B cell (primary cell): ENCODE data around the gene CDNF.

Source experiments
- EZH2 ChIP-seq: IDR thresholded peaks from 2 replicates; pipeline ENCODE4 v1.6.1; 2012; ENCODE audit warnings: borderline replicate concordance, low read depth, mild to moderate bottlenecking, moderate library complexity, low read length; ENCODE audit not compliant: insufficient read depth, poor library complexity, severe bottlenecking
- TF ChIP-seq, protein P1 (sequence below): fragments of 200-600 bp; IDR thresholded peaks from one replicate; pipeline ENCODE4 v1.8.0; 2022; ENCODE audit warnings: antibody characterized with exemption, mild to moderate bottlenecking

GRCh38 chr10:14782691-14783363, 55.0 kb downstream of the CDNF start:
- TF ChIP-seq, protein P1, sequence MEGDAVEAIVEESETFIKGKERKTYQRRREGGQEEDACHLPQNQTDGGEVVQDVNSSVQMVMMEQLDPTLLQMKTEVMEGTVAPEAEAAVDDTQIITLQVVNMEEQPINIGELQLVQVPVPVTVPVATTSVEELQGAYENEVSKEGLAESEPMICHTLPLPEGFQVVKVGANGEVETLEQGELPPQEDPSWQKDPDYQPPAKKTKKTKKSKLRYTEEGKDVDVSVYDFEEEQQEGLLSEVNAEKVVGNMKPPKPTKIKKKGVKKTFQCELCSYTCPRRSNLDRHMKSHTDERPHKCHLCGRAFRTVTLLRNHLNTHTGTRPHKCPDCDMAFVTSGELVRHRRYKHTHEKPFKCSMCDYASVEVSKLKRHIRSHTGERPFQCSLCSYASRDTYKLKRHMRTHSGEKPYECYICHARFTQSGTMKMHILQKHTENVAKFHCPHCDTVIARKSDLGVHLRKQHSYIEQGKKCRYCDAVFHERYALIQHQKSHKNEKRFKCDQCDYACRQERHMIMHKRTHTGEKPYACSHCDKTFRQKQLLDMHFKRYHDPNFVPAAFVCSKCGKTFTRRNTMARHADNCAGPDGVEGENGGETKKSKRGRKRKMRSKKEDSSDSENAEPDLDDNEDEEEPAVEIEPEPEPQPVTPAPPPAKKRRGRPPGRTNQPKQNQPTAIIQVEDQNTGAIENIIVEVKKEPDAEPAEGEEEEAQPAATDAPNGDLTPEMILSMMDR = no peak
- no peak for TF ChIP-seq EZH2
